ENCODE results near the gene MYO1C. TPM values are rescaled to one million over a fixed set of nuclear protein-coding genes. Genes with fewer than 3 reads are reported as not detected.
A peak's percentile ranks its signal among the peaks of the same experiment; 100 is the strongest.

Gene MYO1C
- total and polyA plus RNA-seq, 8 donors: 45.2 to 158 (median 81.3) TPM

DNA sequence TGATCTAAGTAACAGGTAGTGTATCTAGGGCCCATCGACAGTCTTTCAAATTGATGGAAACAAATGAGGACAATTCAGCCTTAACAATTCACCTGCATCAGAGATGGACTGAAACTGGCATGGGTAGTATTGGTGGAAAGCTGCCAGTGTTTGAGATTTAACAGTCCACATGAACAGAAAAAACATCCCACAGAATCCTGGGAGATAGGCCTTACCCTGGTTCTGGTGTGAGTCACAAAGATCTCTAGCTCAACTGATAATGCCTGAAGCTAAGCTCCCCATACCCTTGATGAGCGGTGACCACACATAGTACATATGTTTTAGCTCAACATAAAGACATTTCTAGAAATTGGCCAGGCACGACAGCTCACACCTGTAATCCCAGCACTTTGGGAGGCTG is 58.3 kb downstream of the MYO1C start:
- DNase-seq: no peak
- H3K9me3 ChIP-seq: no peaks in the 10 kb centered on the region
- intact Hi-C loops (cut with DNase I; ENCODE audit: low total_unique reads): no loop called here
- H3K27ac ChIP-seq: no peak overlapping the region
- 86 to 92% (median 91%) methylated on average over 3 of the region's 3 CpGs for WGBS, 5 donors
- H3K4me3 ChIP-seq: no peak overlapping the region
- H3K36me3 ChIP-seq: peaks cover 26 to 71% (median 47%) of the 10 kb centered on the region in 4 donors
- peaks cover 5 to 77% (median 34%) of the 10 kb centered on the region in 4 donors for H3K4me1 ChIP-seq
- H3K27me3 ChIP-seq: no peaks in the 10 kb centered on the region
- TF ChIP-seq, protein P1, sequence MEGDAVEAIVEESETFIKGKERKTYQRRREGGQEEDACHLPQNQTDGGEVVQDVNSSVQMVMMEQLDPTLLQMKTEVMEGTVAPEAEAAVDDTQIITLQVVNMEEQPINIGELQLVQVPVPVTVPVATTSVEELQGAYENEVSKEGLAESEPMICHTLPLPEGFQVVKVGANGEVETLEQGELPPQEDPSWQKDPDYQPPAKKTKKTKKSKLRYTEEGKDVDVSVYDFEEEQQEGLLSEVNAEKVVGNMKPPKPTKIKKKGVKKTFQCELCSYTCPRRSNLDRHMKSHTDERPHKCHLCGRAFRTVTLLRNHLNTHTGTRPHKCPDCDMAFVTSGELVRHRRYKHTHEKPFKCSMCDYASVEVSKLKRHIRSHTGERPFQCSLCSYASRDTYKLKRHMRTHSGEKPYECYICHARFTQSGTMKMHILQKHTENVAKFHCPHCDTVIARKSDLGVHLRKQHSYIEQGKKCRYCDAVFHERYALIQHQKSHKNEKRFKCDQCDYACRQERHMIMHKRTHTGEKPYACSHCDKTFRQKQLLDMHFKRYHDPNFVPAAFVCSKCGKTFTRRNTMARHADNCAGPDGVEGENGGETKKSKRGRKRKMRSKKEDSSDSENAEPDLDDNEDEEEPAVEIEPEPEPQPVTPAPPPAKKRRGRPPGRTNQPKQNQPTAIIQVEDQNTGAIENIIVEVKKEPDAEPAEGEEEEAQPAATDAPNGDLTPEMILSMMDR (IDR thresholded peaks at IDR 0.05): no peak
- TF ChIP-seq EP300 (IDR thresholded peaks at IDR 0.05) (no peak), POLR2A (IDR thresholded peaks at IDR 0.05) (no peak), POLR2AphosphoS5 (IDR thresholded peaks at IDR 0.05) (peak in 1 of 3 donors; percentile 44)

DNA sequence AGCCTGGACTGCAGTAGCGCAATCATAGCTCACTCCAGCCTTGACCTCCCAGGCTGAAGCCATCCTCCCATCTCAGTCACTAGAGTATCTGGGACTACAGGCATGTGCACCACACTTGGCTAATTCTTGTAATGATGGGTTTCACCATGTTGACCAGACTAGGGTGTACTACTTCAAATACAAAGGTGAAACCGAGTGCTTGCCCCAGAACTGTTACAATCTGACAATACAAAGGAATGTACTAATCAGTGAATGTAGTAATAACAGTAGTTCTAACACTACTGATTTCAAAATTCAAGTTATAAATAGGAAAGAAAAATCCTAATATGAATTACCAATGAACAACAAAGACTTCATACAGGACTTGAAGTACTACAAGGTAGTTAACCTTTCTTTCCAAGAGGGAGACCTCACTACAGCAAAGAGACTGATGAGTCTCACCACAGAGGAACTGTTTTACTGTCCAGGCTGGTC is 60.8 kb downstream of the MYO1C start:
- Histone ChIP-seq H3K4me1 (peaks cover 0 to 56% (median 30%) of the 10 kb centered on the region in 4 donors), H3K36me3 (peaks cover 24 to 83% (median 55%) of the 10 kb centered on the region in 4 donors), H3K27me3 (no peaks in the 10 kb centered on the region), H3K27ac (no peak overlapping the region), H3K9me3 (no peaks in the 10 kb centered on the region), H3K4me3 (no peak overlapping the region)
- WGBS, 5 donors: 68 to 80% (median 71%) methylated on average over 2 of the region's 2 CpGs
- intact Hi-C loops (cut with DNase I; ENCODE audit: low total_unique reads): no loop called here
- no peak for DNase-seq
- no peak for TF ChIP-seq EP300 (IDR thresholded peaks at IDR 0.05)
- no peak for TF ChIP-seq POLR2A (IDR thresholded peaks at IDR 0.05)
- no peak for TF ChIP-seq POLR2AphosphoS5 (IDR thresholded peaks at IDR 0.05)
- TF ChIP-seq, protein P1 (IDR thresholded peaks at IDR 0.05): no peak

- Histone ChIP-seq H3K9me3 (no peaks in the 10 kb centered on the region), H3K27me3 (no peaks in the 10 kb centered on the region), H3K4me1 (peaks cover 0 to 30% (median 14%) of the 10 kb centered on the region in 4 donors), H3K27ac (peak overlapping the region in 2 of 5 donors; percentile 24 to 58), H3K36me3 (peaks cover 23 to 87% (median 79%) of the 10 kb centered on the region in 4 donors), H3K4me3 (no peak overlapping the region)
- intact Hi-C loops (cut with DNase I; ENCODE audit: low total_unique reads): no loop called here
- DNase-seq: peak in 1 of 2 donors; percentile 13
- 67 to 80% (median 71%) methylated on average over 10 of the region's 10 CpGs for WGBS, 5 donors
- TF ChIP-seq POLR2A (IDR thresholded peaks at IDR 0.05): no peak
- TF ChIP-seq POLR2AphosphoS5 (IDR thresholded peaks at IDR 0.05): no peak
- no peak for TF ChIP-seq EP300 (IDR thresholded peaks at IDR 0.05)
- TF ChIP-seq, protein P1 (IDR thresholded peaks at IDR 0.05): no peak
Measured at GRCh38 chr17:1423456-1424135, 68.9 kb downstream of the MYO1C start.

- TF ChIP-seq EP300 (IDR thresholded peaks at IDR 0.05) (no peak), POLR2AphosphoS5 (IDR thresholded peaks at IDR 0.05) (peak in 2 of 3 donors; percentile 13 to 76)
- no peaks in the 10 kb centered on the region for H3K27me3 ChIP-seq
- H3K27ac ChIP-seq: peak overlapping the region in 2 of 5 donors; percentile 37 to 58
- intact Hi-C loops (cut with DNase I; ENCODE audit: low total_unique reads): no loop called here
- peaks cover 22 to 87% (median 80%) of the 10 kb centered on the region in 4 donors for H3K36me3 ChIP-seq
- peaks cover 0 to 23% (median 14%) of the 10 kb centered on the region in 4 donors for H3K4me1 ChIP-seq
- no peak overlapping the region for H3K4me3 ChIP-seq
- 47 to 57% (median 48%) methylated on average over 7 of the region's 7 CpGs for WGBS, 5 donors
- peak in 1 of 2 donors; percentile 19 for DNase-seq
- no peaks in the 10 kb centered on the region for H3K9me3 ChIP-seq
Measured at GRCh38 chr17:1422885-1423284, 69.6 kb downstream of the MYO1C start.

GRCh38 chr17:1421470-1421869 is 71.0 kb downstream of the MYO1C start:
- whole genome bisulfite sequencing, 5 donors: 91 to 94% (median 93%) methylated on average over 11 of the region's 11 CpGs
- TF ChIP-seq POLR2AphosphoS5 (IDR thresholded peaks at IDR 0.05) (no peak), POLR2A (IDR thresholded peaks at IDR 0.05) (no peak), EP300 (IDR thresholded peaks at IDR 0.05) (no peak)
- TF ChIP-seq, protein P1 (IDR thresholded peaks at IDR 0.05): no peak
- intact Hi-C loops (cut with DNase I; ENCODE audit: low total_unique reads): no loop called here
- no peak overlapping the region for H3K4me3 ChIP-seq
- no peak overlapping the region for H3K27ac ChIP-seq
- H3K27me3 ChIP-seq: no peaks in the 10 kb centered on the region
- no peaks in the 10 kb centered on the region for H3K9me3 ChIP-seq
- H3K36me3 ChIP-seq: peaks cover 22 to 91% (median 77%) of the 10 kb centered on the region in 4 donors
- no peak for DNase-seq
- peaks cover 0 to 22% (median 14%) of the 10 kb centered on the region in 4 donors for H3K4me1 ChIP-seq
